H1 (cell line): ENCODE data around the gene MRRF. TPM values are rescaled to one million over a fixed set of nuclear protein-coding genes. Genes with fewer than 3 reads are reported as not detected.

Experiments used
- CBX8 ChIP-seq: fragments of 300-800, 300-1000 bp; sonication (generic); IDR thresholded peaks from 2 replicates; pipeline ENCODE4 v1.7.1; 2016; ENCODE audit warnings: low read depth, low read length, borderline replicate concordance
- JUND ChIP-seq: IDR thresholded peaks from 2 replicates; pipeline ENCODE4 v1.6.1; 2011; ENCODE audit warnings: mild to moderate bottlenecking, improper control_type of control experiment, low read length
- NRF1 ChIP-seq: IDR thresholded peaks from 2 replicates; pipeline ENCODE4 v1.6.1; 2011; ENCODE audit warnings: mild to moderate bottlenecking, low read depth, low read length, improper control_type of control experiment
- TAF7 ChIP-seq: optimal IDR thresholded peaks from 2 replicates; pipeline ENCODE3; 2011; ENCODE audit warnings: low read depth, mild to moderate bottlenecking, inconsistent platforms, low read length, moderate library complexity, borderline replicate concordance
- USF2 ChIP-seq: IDR thresholded peaks from 2 replicates; pipeline ENCODE4 v1.6.1; 2011; ENCODE audit warnings: low read length, improper control_type of control experiment
- polyA plus RNA-seq, 7 experiments: library from polyadenylated mRNA; depleted of rRNA in 3 of 7; stranded (reverse) in 5 of 7; unstranded in 2 of 7; fragments of >200 nt in 5 of 7; fragments of 200-250 nt in 2 of 7; gene quantifications; 1 replicate in 5 of 7; 2 replicates in 1 of 7; 4 replicates in 1 of 7; pipeline versions ENCODE4 v1.2.1 to v1.2.3, GENCODE V29; 2011 to 2013; ENCODE audit warnings: missing spikeins in 2 of 7, mixed read lengths in 2 of 7
- total RNA-seq: library from RNA; stranded (reverse); fragmentation: NEBNext Ultra II Directional; extraction: Animal tissue kit (Norgen Biotek cat#: 25700); gene quantifications from 2 replicates; pipeline ENCODE4 v1.2.1, GENCODE V29; 2021

MRRF gene
- total and polyA plus RNA-seq, 2 of the 8 experiments (the other 6 are each of a cell fraction or from before 2014, with no cell fraction given): 29.4 to 47.8 TPM

GRCh38 chr9:122264360-122265148 is at the start of gene MRRF, which contains the start of gene RBM18 (continued):
- no peak for TF ChIP-seq NRF1
- peak; percentile 66; the same call in 1 of the 2 replicates for TF ChIP-seq JUND
- no peak for TF ChIP-seq CBX8
- TF ChIP-seq USF2: no peak
- peak; percentile 70 for TF ChIP-seq TAF7
